Cardiac septum (tissue), 1 donor: ENCODE data around the gene RPA1. TPM values are rescaled to one million over a fixed set of nuclear protein-coding genes. Genes with fewer than 3 reads are reported as not detected.
"Not testable (repeated sequence)": the region's sequence is repeated elsewhere in the genome, so short reads cannot be mapped to it uniquely, and the experiment has no call there.

Experiments
- DNase-seq: peaks from one replicate; pipeline ENCODE4 v3.0.0-alpha.2; 2020; ENCODE audit warnings: low spot score
- intact Hi-C: fragments of 100-400 bp; cut with DNase I; formaldehyde crosslinking; loops from one replicate; pipeline ENCODE4 v1.14.0; 2022
- total RNA-seq: library from RNA; stranded (reverse); fragmentation: NEBNext Ultra II Directional; extraction: Animal tissue kit (Norgen Biotek cat#: 25700); gene quantifications from one replicate; pipeline ENCODE4 v1.2.1, GENCODE V29; 2021
- donor health status: DM: no; HTN: no; CAD: no.

The RPA1 gene
- total RNA-seq, 1 donor from 2014 or later = 76.7 TPM

- DNase-seq, intact Hi-C loops: not testable (repeated sequence)
Observed at GRCh38 chr17:1809815-1810214, 20.0 kb upstream of the RPA1 start.

DNA sequence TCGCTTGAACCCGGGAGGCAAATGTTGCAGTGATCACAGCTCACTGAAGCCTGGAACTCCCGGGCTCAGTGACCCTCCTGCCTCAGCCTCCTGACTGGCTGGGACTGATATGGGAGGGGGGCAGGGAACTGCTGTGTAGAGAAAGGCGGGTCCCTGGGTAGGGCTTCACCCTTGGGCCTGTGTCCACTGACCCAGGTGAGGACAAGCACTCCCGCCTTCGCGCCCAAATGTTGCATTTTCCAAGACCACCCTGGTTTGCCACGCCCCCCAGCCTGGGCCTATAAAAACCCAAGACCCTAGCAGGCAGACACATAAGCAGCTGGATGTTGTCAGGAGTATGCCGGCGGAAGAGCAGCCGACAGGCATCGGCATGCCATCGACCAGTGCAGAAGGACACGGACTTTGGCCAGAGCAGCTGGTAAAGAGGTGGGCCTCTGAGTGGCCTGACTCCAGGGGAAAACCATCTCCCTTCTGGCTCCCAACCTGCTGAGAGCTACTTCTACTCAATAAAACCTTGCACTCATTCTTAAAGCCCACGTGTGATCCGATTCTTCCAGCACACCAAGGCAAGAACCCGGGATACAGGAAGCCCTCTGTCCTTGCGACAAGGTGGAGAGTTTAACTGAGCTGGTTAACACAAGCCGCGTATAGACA is 19.2 kb upstream of the RPA1 start:
- DNase-seq = no peak
- intact Hi-C loops = no loop called here

- intact Hi-C loops = no loop called here
- DNase-seq = no peak
Observed at GRCh38 chr17:1813088-1813487, 16.7 kb upstream of the RPA1 start.

DNA sequence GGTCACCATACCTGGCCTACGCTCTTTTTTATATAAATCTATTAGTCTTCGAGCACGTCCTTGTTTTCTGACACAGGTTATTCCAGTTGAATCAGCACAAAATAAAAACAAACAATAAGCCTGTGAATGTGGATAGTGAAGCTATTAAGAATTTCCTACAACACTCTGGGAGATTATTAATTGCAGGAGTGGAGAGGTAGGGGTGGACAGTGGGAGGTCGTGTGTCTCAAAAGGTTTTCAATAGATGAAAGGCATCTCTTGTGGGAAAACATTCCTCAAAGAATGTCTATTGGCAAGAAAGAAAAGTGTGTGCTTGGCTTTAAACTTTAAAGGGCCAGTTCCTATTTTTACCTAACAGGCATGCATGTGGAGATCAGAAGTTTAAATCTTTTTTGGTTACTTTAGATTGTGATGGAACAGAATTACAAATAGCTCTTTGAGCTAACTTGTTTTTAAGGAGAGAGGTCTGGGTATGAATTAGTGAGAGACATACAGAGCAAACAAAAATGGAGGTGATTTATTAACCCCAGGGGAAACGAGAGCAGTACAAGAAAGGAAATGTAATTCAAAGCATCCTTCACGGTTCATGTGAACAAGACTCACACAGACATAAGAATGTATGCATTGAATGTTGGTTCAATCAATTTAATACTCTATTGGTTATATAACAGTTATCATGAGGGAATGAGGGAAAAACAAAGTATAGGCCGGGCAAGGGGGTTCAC is 9.1 kb upstream of the RPA1 start:
- no peak for DNase-seq
- intact Hi-C loops = no loop called here

DNA sequence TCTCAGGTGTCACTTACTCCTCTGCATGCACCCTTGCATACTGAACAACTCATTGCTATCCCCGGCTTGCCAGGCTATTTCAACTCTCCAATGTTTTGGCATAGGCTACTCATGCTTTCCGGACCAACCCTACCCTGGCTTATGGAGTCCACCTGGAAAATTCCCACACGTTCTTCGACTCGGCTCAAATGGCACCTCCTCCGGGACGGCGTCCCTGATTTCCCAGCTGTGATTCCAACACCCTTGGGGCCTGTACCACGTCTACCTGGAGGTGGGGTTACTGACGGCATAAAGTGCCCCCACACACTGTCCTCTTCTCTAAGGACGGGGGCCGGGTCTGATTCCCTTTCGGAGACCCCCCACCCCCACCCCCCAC is 601 bp upstream of the RPA1 start:
- DNase-seq = no peak
- intact Hi-C loops = no loop called here

DNA sequence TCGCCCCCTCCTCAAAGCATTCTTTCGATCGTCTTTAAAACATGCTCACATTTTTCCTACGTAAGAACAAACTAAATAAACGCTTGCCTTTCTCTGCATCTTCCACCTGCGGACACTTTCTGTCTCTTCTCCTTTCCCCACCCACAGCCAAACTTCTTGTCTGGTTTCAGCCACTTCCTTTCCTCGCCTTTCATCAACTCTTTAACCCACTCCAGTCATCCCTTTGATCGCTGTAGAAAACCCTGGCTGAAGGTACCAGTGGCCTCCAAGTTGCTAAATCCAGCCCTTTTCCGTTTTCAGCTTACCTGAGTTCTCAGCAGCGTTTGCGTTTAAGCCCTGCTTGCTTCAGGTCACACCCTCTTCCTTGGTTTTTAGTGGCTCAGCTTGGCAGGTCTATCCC is 483 bp downstream of the RPA1 start:
- intact Hi-C loops = no loop called here
- no peak for DNase-seq

DNA sequence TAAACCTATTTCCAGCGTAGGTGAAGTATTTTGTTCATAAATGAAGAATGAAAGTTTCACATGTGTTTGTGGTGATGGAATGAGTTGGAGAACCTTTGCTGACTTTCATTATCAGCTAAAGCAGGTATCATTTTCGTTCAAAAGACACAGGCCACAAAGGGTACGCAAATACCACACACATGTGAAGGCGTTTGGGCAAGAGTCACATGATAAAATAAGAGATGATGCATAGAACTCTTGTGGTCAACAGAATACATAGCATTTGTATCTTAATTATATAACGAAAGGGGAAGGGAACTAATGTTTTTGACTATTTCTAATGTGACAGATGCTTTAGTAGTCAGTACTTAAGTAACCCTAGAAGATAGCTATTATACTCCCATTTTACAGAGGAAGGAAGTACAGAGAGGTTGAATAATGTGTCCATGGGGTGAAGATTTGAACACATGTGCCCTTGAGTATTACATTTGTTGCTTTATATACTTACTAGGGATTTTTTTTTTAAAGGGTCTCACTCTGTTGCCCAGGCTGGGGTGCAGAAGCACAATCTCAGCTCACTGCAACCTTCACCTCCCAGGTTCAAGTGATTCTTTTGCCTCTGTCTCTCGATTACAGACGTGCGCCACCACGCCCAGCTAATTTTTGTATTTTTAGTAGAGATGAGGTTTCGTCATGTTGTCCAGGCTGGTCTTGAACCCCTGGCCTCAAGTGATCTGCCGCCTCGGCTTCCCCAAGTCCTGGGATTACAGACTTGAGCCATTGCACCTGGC is 4.8 kb downstream of the RPA1 start:
- intact Hi-C loops = no loop called here
- DNase-seq = no peak

DNA sequence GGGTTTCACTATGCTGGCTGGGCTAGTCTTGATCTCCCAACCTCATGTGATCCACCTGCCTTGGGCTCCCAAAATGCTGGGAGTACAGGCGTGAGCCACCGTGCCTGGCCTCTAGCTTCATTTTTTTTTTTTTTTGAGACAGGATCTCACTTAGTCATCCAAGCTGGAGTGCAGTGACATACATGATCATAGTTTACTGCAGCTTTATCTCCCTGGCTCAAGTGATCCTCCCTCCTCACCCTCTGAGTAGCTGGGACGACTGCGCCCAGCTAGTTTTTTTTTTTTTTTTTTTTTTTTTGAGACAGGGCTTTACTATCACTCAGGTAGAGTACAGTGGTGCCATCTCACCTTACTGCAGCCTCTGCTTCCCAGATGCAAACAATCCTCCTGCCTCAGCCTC is 9.7 kb downstream of the RPA1 start:
- DNase-seq = no peak
- intact Hi-C loops = no loop called here

- intact Hi-C loops = no loop called here
- no peak for DNase-seq
Observed at GRCh38 chr17:1843947-1844346, 14.1 kb downstream of the RPA1 start.

- intact Hi-C loops = loop anchor here (5.0 kb wide), 1 partner anchor 50 kb away; no protein-coding TSS in a partner anchor
- DNase-seq = no peak
Observed at GRCh38 chr17:1847191-1847590, 17.4 kb downstream of the RPA1 start.

GRCh38 chr17:1852327-1852726 is 22.5 kb downstream of the RPA1 start:
- DNase-seq = no peak
- intact Hi-C loops = no loop called here

- DNase-seq = no peak
- intact Hi-C loops = no loop called here
Observed at GRCh38 chr17:1853698-1854097, 23.9 kb downstream of the RPA1 start.

DNA sequence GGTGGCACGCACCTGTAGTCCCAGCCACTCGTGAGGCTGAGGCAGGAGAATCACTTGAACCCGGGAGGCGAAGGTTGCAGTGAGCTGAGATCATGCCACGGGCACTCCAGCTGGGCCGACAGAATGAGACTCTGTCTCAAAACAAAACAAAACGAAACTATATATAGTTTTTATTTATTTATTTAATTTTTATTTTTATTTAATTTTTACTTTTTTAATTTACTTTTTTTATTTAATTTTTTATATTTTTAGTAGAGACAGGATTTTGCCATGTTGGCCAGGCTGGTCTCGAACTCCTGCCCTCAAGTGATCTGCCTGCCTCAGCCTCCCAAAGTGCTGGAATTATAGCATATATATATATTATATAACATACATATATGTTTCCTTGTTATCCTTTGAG is 26.7 kb downstream of the RPA1 start:
- intact Hi-C loops, DNase-seq: not testable (repeated sequence)

DNA sequence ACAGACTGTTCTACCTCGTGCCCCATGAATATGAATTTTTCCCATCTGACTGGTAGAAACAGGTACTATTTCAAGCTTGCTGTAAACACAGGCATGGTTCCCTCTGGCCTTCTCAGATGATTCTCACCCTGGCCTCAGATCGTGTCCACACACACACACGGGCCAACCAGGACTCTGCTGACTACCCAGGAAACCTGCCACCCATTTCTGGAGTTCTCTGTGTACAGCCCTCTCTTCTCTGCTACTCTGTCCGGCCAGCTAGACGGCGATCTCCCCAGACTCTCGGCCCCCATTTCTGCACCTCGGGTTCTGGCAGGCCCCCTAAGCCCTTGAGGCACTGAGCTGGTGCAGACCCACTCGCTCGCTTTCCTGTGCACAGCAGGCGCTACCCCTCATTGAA is 31.2 kb downstream of the RPA1 start:
- intact Hi-C loops = loop anchor here (10.0 kb wide), 1 partner anchor 196 kb away; no protein-coding TSS in a partner anchor
- DNase-seq = no peak

DNA sequence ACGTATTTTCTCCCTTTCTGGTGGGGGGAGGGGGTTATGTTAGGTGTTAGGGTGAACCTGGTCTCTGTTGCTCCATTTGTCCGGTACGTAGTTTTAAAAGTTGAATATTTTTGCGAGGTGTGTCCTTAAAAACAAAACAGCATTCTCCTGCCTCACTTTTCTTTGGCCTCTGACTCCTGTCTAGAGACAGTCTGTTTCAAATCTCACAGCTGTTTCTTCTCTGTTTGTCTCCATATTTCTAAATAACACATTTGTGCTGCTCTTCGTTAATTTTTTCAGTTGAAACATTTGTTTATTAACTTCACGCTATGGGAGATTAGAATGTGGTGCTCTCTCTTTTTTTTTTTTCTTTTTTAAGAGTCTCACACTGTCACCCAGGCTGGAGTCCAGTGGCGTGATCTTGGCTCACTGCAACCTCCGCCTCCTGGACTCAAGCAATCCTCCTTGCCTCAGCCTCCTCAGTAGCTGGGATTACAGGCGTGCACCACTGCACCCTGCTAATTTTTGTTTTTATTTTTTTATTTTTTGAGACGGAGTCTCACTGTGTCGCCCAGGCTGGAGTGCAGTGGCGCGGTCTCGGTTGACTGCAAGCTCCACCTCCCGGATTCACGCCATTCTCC is 31.7 kb downstream of the RPA1 start:
- DNase-seq = no peak
- intact Hi-C loops = loop anchor here (10.0 kb wide), 1 partner anchor 197 kb away; no protein-coding TSS in a partner anchor

- DNase-seq = no peak
- intact Hi-C loops = loop anchor here (5.0 to 10.0 kb wide), 2 partner anchors 138 to 201 kb away; no protein-coding TSS in a partner anchor
Observed at GRCh38 chr17:1865252-1866037, 35.6 kb downstream of the RPA1 start.

DNA sequence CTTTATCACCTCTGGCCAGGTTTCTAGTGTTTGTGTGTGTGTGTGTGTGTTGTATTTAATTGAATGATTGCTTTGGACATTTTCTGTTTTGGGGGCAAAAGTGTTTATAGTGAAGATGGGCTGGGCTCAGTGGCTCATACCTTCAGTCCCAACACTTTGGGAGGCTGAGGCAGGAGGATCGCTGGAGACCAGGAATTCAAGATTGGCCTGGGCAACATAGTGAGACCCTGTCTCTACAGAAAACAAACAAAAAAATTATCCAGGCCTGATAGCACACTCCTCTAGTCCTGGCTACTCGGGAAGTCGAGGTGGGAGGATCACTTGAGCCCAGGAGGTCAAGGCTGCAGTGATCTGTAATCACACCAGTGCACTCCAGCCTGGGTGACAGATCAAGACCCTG is 37.5 kb downstream of the RPA1 start:
- intact Hi-C loops = loop anchor here (5.0 to 10.0 kb wide), 2 partner anchors 140 to 203 kb away; no protein-coding TSS in a partner anchor
- no peak for DNase-seq

DNA sequence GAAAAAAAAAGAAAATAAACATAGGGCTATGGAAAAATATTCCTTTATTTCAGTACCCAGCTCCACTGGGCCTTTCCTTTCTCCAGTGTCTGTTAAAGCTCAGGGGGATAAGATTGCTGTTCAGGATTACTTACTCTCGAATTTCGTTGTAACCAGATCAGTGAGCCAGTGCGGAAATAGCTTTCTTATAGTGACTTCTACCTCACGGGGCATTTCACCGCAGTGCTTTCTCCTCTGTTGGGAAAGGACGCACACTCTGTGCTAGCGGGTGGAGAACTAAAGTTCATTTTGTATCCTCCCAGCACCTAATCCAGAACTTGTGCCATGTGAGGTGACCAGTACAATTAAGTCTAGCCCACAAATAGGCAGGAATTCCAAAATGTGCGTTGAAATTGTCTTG is 38.3 kb downstream of the RPA1 start:
- intact Hi-C loops = loop anchor here (5.0 to 10.0 kb wide), 2 partner anchors 141 to 203 kb away; no protein-coding TSS in a partner anchor
- no peak for DNase-seq

GRCh38 chr17:1870592-1870991 is 40.8 kb downstream of the RPA1 start:
- intact Hi-C loops = loop anchor here (10.0 kb wide), 1 partner anchor 296 kb away; no protein-coding TSS in a partner anchor

More at GRCh38 chr17:1870592-1870991, 40.8 kb downstream of the RPA1 start:
- no peak for DNase-seq
